ENCODE measurements around the gene TAS2R30.
"Not testable (repeated sequence)": the region's sequence is repeated elsewhere in the genome, so short reads cannot be mapped to it uniquely, and the experiment has no call there.

TAS2R30 gene

DNA sequence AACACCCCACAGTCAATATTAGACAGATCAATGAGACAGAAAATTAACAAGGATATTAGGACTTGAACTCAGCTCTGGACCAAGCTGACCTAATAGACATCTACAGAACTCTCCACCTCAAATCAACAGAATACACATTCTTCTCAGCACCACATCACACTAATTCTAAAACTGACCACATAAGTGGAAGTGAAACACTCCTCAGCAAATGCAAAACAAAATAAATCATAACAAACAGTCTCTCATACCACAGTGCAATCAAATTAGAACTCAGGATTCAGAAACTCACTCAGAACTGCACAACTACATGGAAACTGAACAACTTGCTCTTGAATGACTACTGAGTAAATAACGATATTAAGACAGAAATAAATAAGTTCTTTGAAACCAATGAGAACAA is 23.2 kb downstream of the TAS2R30 start:
- not testable (repeated sequence) for DNase-seq

DNA sequence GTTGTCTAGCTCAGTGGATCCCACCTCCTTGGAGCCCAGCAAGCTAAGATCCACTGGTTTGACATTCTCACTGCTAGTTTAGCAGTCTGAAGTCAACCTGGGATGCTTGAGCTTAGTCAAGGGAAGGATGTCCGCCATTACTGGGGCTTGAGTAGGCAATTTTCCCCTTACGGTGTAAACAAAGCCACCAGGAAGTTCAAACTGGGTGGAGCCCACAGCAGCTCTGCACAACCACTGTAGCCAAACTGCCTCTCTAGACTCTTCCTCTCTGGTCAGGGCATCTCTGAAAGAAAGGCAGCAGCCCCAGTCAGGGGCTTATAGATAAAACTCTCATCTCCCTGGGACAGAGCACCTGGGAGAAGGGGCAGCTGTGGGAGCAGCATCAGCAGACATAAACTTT is 25.6 kb downstream of the TAS2R30 start:
- no peak for DNase-seq

DNA sequence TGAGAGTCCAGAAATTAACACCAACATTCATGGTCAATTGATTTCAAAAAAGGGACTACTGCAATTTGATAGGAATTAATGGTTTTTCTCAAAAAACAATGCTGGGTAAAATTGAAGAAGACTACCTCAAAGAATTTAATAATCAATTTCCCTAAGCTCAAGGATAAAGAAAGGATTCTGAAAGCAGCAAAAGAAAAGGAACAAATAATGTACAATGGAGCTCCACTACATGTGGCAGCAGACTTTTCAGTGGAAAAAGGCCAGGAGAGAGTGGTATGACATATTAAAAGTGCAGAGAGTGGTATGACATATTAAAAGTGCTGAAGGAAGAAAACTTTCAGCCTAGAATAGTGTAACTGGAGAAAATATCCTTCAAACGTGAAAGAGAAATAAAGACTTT is 26.7 kb downstream of the TAS2R30 start:
- no peak for DNase-seq

DNA sequence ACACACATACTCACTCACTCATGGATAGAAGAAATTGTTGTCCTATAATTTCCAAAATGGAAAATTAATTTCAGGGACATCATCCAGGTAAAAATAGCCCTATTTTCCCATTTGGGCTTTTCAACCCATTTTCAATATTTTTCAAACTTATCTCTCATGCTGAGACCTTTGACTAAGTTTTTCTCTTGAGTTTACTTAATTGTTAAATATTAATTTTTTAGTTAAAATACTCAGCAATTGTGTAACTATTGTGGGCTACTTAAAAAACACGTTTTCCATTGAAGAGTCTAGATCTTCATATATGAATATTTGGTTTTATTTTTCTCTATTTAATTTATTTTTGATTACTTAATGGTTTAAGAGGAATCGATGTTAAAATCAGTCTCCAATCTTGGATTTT is 28.2 kb downstream of the TAS2R30 start:
- DNase-seq, result no peak

DNA sequence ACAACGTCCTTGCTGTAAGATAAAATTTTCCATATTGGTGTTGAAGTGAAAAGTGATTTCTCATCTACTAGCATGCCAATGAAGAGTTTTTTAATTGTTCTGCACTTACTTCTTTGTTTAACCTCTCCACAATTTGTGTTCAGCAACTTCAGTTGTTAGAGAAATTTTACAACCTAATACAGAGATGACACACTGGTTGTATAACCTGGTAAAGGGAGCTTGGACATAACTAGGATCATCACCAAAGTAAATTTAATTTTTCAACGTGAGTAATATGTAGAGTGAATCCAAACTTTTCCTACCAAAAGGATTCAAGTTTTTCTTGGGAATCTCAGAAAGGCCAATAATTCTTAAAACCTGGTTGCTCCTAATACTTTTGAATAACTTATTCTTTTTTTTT is 28.9 kb downstream of the TAS2R30 start:
- DNase-seq, result no peak

DNA sequence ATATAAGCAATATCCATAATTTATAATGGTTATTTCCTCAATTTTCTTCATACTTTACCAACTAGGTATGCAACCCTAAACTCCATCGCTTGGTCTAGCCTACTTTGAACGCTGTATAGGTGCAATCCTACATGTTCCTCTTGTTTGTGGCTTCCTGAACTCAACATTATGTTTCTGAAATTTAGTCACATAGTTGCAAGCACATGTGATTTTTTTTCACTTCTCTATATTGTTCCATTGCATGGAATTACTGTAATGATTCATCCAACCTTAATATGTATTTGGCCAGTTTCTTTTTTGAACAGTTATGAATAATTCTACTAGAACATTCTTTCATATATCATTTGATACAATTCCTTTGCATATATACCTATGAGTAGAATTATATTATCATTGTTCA is 39.5 kb downstream of the TAS2R30 start:
- not testable (repeated sequence) for DNase-seq

DNA sequence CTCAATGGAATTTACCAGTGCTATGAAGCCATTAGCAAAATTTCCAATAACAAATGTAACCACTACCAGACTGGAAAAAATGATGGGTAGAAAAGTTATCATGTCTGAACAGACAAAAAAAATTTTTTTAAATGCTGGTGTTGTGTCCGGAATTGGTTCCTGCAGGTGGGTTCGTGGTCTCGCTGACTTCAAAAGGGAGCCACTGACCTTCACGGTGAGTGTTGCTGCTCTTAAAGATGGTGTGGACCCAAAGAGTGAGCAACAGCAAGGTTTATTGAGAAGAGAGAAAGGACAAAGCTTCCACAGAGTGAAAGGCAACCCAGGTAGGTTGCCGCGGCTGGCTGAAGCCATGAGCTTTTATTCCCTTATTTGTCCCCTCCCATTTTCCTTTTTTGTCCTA is 42.3 kb downstream of the TAS2R30 start, which contains the start of gene TAS2R43:
Gene TAS2R43 (minus strand): TSS at position 186 of the 400 bp plus-strand sequence. CDS start 84 bp downstream, at position 102.
- DNase-seq, result no peak

DNA sequence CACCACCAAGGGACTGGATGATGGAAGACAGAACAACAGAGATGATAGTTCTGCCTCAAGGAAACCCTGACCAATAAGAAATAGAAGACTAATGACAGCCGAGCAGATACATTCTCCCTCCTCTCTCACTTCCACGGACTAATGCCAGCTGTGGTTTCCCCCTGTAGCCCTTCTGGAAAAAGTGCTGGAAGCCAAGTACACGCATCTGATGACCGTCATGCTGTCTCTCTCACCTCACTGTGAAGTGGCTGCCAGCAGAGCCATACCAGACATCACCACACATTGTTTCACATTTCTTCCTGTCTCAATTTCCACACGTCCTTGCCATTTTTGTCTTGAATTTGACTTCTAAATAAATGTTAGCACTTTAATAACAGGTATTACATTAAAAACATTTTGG is 45.2 kb downstream of the TAS2R30 start:
- DNase-seq, result no peak

DNA sequence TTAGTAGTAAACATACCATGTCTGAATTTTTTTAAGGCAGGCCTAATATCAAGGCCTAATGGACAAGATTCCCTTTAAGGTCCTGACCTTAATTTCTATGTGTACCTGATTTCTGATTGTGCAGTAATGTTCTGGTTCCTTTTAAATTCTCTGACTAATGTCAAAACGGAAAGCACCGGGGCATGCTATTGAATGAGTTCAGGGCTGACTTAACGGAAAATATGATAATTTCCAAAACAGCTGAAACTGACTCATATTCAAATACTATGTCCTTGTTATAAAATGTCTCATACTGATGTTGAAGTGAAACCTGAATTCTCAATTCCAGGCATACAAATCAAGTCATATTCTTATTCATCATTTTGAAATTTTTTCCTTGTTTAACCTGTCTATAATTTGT is 49.0 kb downstream of the TAS2R30 start:
- DNase-seq, result no peak

Data from NCI-H1092 (cell line).